A673 (cell line): Measurements from ENCODE around the gene HNRNPA2B1. TPM values are rescaled to one million over a fixed set of nuclear protein-coding genes. Genes with fewer than 3 reads are reported as not detected.
"Not testable (repeated sequence)": the region's sequence is repeated elsewhere in the genome, so short reads cannot be mapped to it uniquely, and the experiment has no call there.

ENCODE experiments used
- BruUV-seq: library from RNA; stranded (reverse); fragments of 400-500 nt; replicated peaks from 2 replicates; lab custom pipeline; 2021; lab: Mats Ljungman, UMichigan
- CTCF ChIA-PET: fragments of 300-600 bp; sonication (Branson Sonifier 250); formaldehyde crosslinking; loops from one replicate; lab custom pipeline; 2022; ENCODE audit warnings: antibody characterized with exemption; lab: Charles Lee
- POLR2A ChIA-PET: fragments of 300-600 bp; sonication (Branson Sonifier 250); formaldehyde crosslinking; loops from one replicate; lab custom pipeline; 2022; ENCODE audit warnings: antibody characterized with exemption; ENCODE audit not compliant: low non-redundant PET; lab: Charles Lee
- DNase-seq: peaks from one replicate; pipeline ENCODE4 v3.0.0-alpha.2; 2015; ENCODE audit warnings: low spot score
- H3K27ac ChIP-seq: fragments of 200-600 bp; sonication (generic); 2 replicates; pipeline ENCODE4 v1.5.1; 2016; ENCODE audit warnings: mixed run types, low read depth, mild to moderate bottlenecking, mixed read lengths, antibody characterized with exemption, low read length; ENCODE audit not compliant: poor library complexity, severe bottlenecking
- H3K27me3 ChIP-seq: fragments of 200-600 bp; sonication (generic); replicated peaks from 2 replicates; pipeline ENCODE4 v1.6.1; 2017; ENCODE audit warnings: mixed run types, low read depth, mild to moderate bottlenecking, mixed read lengths, antibody characterized with exemption, low read length; ENCODE audit not compliant: insufficient read depth, poor library complexity
- H3K36me3 ChIP-seq: fragments of 200-600 bp; sonication (generic); 2 replicates; pipeline ENCODE4 v1.6.1; 2016; ENCODE audit warnings: mixed run types, mild to moderate bottlenecking, mixed read lengths, antibody characterized with exemption, low read length; ENCODE audit not compliant: insufficient read depth, poor library complexity, severe bottlenecking
- H3K4me1 ChIP-seq: fragments of 200-600 bp; sonication (generic); 2 replicates; pipeline ENCODE4 v1.6.1; 2017; ENCODE audit warnings: mixed run types, mild to moderate bottlenecking, mixed read lengths, antibody characterized with exemption, low read length; ENCODE audit not compliant: insufficient read depth, poor library complexity, severe bottlenecking
- H3K4me3 ChIP-seq: fragments of 200-600 bp; sonication (generic); 2 replicates; pipeline ENCODE4 v1.5.1; 2016; ENCODE audit warnings: low read depth, mixed run types, mild to moderate bottlenecking, mixed read lengths, low read length; ENCODE audit not compliant: poor library complexity, severe bottlenecking
- H3K9me3 ChIP-seq: fragments of 200-600 bp; sonication (generic); 2 replicates; pipeline ENCODE4 v1.6.1; 2016; ENCODE audit warnings: mixed run types, low read depth, mild to moderate bottlenecking, mixed read lengths, antibody characterized with exemption, low read length; ENCODE audit not compliant: poor library complexity, severe bottlenecking
- CTCF ChIP-seq: fragments of 300-800, 200-600 bp; sonication (generic); conservative IDR thresholded peaks from 2 replicates; pipeline ENCODE4 v1.5.1; 2017; ENCODE audit warnings: low read depth, mild to moderate bottlenecking, antibody characterized with exemption, low read length, moderate library complexity, mixed read lengths
- EZH2 ChIP-seq: fragments of 200-600 bp; sonication (generic); IDR thresholded peaks from 2 replicates; pipeline ENCODE4 v1.6.1; 2017; ENCODE audit warnings: borderline replicate concordance, low read depth, mild to moderate bottlenecking, mixed read lengths, antibody characterized with exemption, low read length; ENCODE audit not compliant: poor library complexity, severe bottlenecking
- intact Hi-C: fragments of 100-400 bp; cut with micrococcal nuclease; formaldehyde crosslinking; loops from one replicate; pipeline ENCODE4 v1.10.0; 2022; ENCODE audit not compliant: unreplicated experiment
- total RNA-seq: library from RNA; stranded (reverse); gene quantifications from 2 replicates; pipeline ENCODE4 v1.2.3, GENCODE V29; 2021

HNRNPA2B1 gene
- total RNA-seq, 1 experiment from 2014 or later = 1,229 TPM

- no peak for TF ChIP-seq EZH2
- no peak for TF ChIP-seq CTCF
- Histone ChIP-seq H3K27me3 (no peaks in the 10 kb centered on the region), H3K36me3 (peaks cover 42% of the 10 kb centered on the region), H3K4me1 (no peaks in the 10 kb centered on the region), H3K4me3 (no peak overlapping the region), H3K27ac (no peak overlapping the region), H3K9me3 (no peaks in the 10 kb centered on the region)
- DNase-seq = no peak
- ChIA-PET CTCF (interaction anchor here (1.0 kb wide), 1 partner anchor 96 kb away, joined by 4 read pairs; no protein-coding TSS in a partner anchor), POLR2A (no interaction called here)
- intact Hi-C loops = no loop called here
- BruUV-seq = no TSS peak
These were observed 13.9 kb downstream of the HNRNPA2B1 start for GRCh38 chr7:26186364-26187311.

GRCh38 chr7:26185844-26186180 is 14.7 kb downstream of the HNRNPA2B1 start:
- intact Hi-C loops = no loop called here
- ChIA-PET POLR2A (no interaction called here), CTCF (no interaction called here)
- Histone ChIP-seq H3K36me3 (peaks cover 34% of the 10 kb centered on the region), H3K4me1 (no peaks in the 10 kb centered on the region), H3K9me3 (no peaks in the 10 kb centered on the region), H3K27ac (no peak overlapping the region), H3K4me3 (no peak overlapping the region), H3K27me3 (no peaks in the 10 kb centered on the region)
- no peak for DNase-seq
- TF ChIP-seq EZH2 (no peak), CTCF (no peak)
- BruUV-seq = TSS peak; percentile 50

- no peaks in the 10 kb centered on the region for H3K9me3 ChIP-seq
- TF ChIP-seq EZH2 (no peak), CTCF (no peak)
- BruUV-seq = TSS peak; percentile 0
- no peak overlapping the region for H3K4me3 ChIP-seq
- no peaks in the 10 kb centered on the region for H3K4me1 ChIP-seq
- intact Hi-C loops = no loop called here
- H3K27ac ChIP-seq = no peak overlapping the region
- DNase-seq = no peak
- H3K27me3 ChIP-seq = no peaks in the 10 kb centered on the region
- CTCF ChIA-PET = no interaction called here
- H3K36me3 ChIP-seq = peaks cover 29% of the 10 kb centered on the region
- POLR2A ChIA-PET = no interaction called here
These were observed 15.3 kb downstream of the HNRNPA2B1 start for GRCh38 chr7:26185131-26185843.

GRCh38 chr7:26184281-26185101 is 16.1 kb downstream of the HNRNPA2B1 start:
- H3K9me3 ChIP-seq, DNase-seq, CTCF ChIA-PET, H3K27me3 ChIP-seq, H3K4me1 ChIP-seq, BruUV-seq, POLR2A ChIA-PET, H3K4me3 ChIP-seq: not testable (repeated sequence)
- Histone ChIP-seq H3K27ac (peak overlapping the region; percentile 56), H3K36me3 (peaks cover 21% of the 10 kb centered on the region)
- intact Hi-C loops = loop anchor here (5.0 kb wide), 1 partner anchor 292 kb away; no protein-coding TSS in a partner anchor
